B cell (primary cell): ENCODE measurements around the gene MIA3. TPM values are rescaled to one million over a fixed set of nuclear protein-coding genes. Genes with fewer than 3 reads are reported as not detected.

Experiments
- ATAC-seq: fragments of 200-7000 bp; cut with Tn5 transposase; one replicate; pipeline ENCODE4 v1.10.0; 2021; ENCODE audit warnings: low read depth, mild to moderate bottlenecking, moderate number of reproducible peaks, moderate library complexity
- CTCF ChIA-PET: fragments of 350-600 bp; sonication (Branson Sonifier 250); formaldehyde crosslinking; loops from one replicate; lab custom pipeline; 2021; ENCODE audit warnings: antibody characterized with exemption, inconsistent platforms; lab: Charles Lee
- POLR2A ChIA-PET: fragments of 350-600 bp; sonication (Branson Sonifier 250); formaldehyde crosslinking; loops from one replicate; lab custom pipeline; 2021; ENCODE audit warnings: antibody characterized with exemption; lab: Charles Lee
- DNase-seq: peaks from one replicate; pipeline ENCODE4 v3.0.0; 2013
- H2AFZ ChIP-seq: 2 replicates; pipeline ENCODE4 v1.6.1; 2012; ENCODE audit warnings: mild to moderate bottlenecking, low read depth, low read length; ENCODE audit not compliant: insufficient read depth, poor library complexity, severe bottlenecking
- H3K27ac ChIP-seq, 2 donors: 1 replicate in 1 of 2; 2 replicates in 1 of 2; pipeline ENCODE4 v1.5.1; 2012 to 2013; ENCODE audit warnings: low read length in 2 of 2, mild to moderate bottlenecking in 2 of 2, moderate library complexity in 1 of 2
- H3K27me3 ChIP-seq, 4 experiments: fragments of 200-600 bp in 1 of 4; sonication (generic) in 1 of 4; replicated peaks in 1 of 4; 1 replicate in 2 of 4; 2 replicates in 2 of 4; pipeline versions ENCODE4 v1.6.1 to v1.7.0; 2013 to 2016; ENCODE audit warnings: low read length in 3 of 4, mild to moderate bottlenecking in 2 of 4, mixed read lengths in 1 of 4, moderate library complexity in 1 of 4; ENCODE audit not compliant: insufficient read depth in 4 of 4, control insufficient read depth in 3 of 4; ENCODE audit errors: control extremely low read depth in 1 of 4
- H3K36me3 ChIP-seq, 2 experiments: replicated peaks in 1 of 2; 1 replicate in 1 of 2; 2 replicates in 1 of 2; pipeline versions ENCODE4 v1.6.1 to v1.7.1; 2013; ENCODE audit warnings: low read length in 1 of 2; ENCODE audit not compliant: insufficient read depth in 2 of 2, control insufficient read depth in 1 of 2; ENCODE audit errors: control extremely low read depth in 1 of 2, extremely low read depth in 1 of 2
- H3K4me1 ChIP-seq, 2 donors: fragments of 200-600 bp in 1 of 2; sonication (generic) in 1 of 2; 1 replicate in 1 of 2; 2 replicates in 1 of 2; pipeline versions ENCODE4 v1.5.1 to v1.6.1; 2013 to 2017; ENCODE audit warnings: low read length in 2 of 2; ENCODE audit not compliant: control insufficient read depth in 2 of 2, insufficient read depth in 2 of 2
- H3K4me2 ChIP-seq: replicated peaks from 2 replicates; pipeline ENCODE3; 2012; ENCODE audit warnings: mild to moderate bottlenecking, low read depth, low read length; ENCODE audit not compliant: poor library complexity, severe bottlenecking
- H3K4me3 ChIP-seq, 5 experiments: fragments of 200-600 bp in 1 of 5; sonication (generic) in 1 of 5; 1 replicate in 3 of 5; 2 replicates in 2 of 5; pipeline versions ENCODE4 v1.5.1 to v1.7.0; 2011 to 2016; ENCODE audit warnings: low read length in 4 of 5, mild to moderate bottlenecking in 4 of 5, low read depth in 2 of 5, control low read depth in 1 of 5, moderate library complexity in 1 of 5; ENCODE audit not compliant: insufficient read depth in 1 of 5; ENCODE audit errors: control extremely low read depth in 1 of 5, extremely low read depth in 1 of 5
- H3K79me2 ChIP-seq: fragments of 200-600 bp; sonication (generic); one replicate; pipeline ENCODE4 v1.6.0; 2016; ENCODE audit warnings: low read length; ENCODE audit not compliant: control insufficient read depth, insufficient read depth
- H3K9ac ChIP-seq: fragments of 200-600 bp; sonication (generic); 2 replicates; pipeline ENCODE4 v1.6.1; 2017; ENCODE audit warnings: mild to moderate bottlenecking, low read length, moderate library complexity
- H3K9me3 ChIP-seq, 3 donors: one replicate each; pipeline versions ENCODE4 v1.6.1 to v1.7.1; 2013; ENCODE audit warnings: low read length in 2 of 3; ENCODE audit not compliant: control insufficient read depth in 2 of 3, insufficient read depth in 1 of 3; ENCODE audit errors: control extremely low read depth in 1 of 3
- H4K20me1 ChIP-seq: 2 replicates; pipeline ENCODE4 v1.6.0; 2012; ENCODE audit warnings: mild to moderate bottlenecking, low read length; ENCODE audit not compliant: insufficient read depth, control insufficient read depth, poor library complexity, severe bottlenecking
- H3K27ac Mint-ChIP-seq: one replicate; pipeline ENCODE4 v1.8.0; 2021; ENCODE audit warnings: mixed read lengths
- H3K27me3 Mint-ChIP-seq: one replicate; pipeline ENCODE4 v1.8.0; 2021; ENCODE audit warnings: mixed read lengths
- H3K4me1 Mint-ChIP-seq: one replicate; pipeline ENCODE4 v1.8.0; 2021; ENCODE audit warnings: mixed read lengths
- H3K4me3 Mint-ChIP-seq: one replicate; pipeline ENCODE4 v1.8.0; 2021; ENCODE audit warnings: mixed read lengths
- H3K9me3 Mint-ChIP-seq: one replicate; pipeline ENCODE4 v1.8.0; 2022; ENCODE audit warnings: mixed read lengths; ENCODE audit not compliant: insufficient read depth
- EZH2 ChIP-seq: IDR thresholded peaks from 2 replicates; pipeline ENCODE4 v1.6.1; 2012; ENCODE audit warnings: borderline replicate concordance, low read depth, mild to moderate bottlenecking, moderate library complexity, low read length; ENCODE audit not compliant: insufficient read depth, poor library complexity, severe bottlenecking
- WGBS: methylation state at CpG from one replicate; pipeline ENCODE4 v1.1.5; 2013; ENCODE audit warnings: missing lambda C conversion rate; ENCODE audit not compliant: insufficient coverage; 5-methylcytosine and 5-hydroxymethylcytosine counted together
- intact Hi-C: fragments of 100-400 bp; cut with micrococcal nuclease; formaldehyde crosslinking; loops from one replicate; pipeline ENCODE4 v1.10.0; 2022
- polyA plus RNA-seq: library from polyadenylated mRNA; depleted of rRNA; stranded (reverse); fragments of >200 nt; gene quantifications from 2 replicates; pipeline ENCODE4 v1.2.3, GENCODE V29; 2012
- total RNA-seq, 2 donors: library from RNA; stranded (reverse); fragments of 120-200 nt in 1 of 2; gene quantifications; 1 replicate in 1 of 2; 2 replicates in 1 of 2; pipeline versions ENCODE4 v1.2.3 to v1.2.4, GENCODE V29; 2013 to 2022
- TF ChIP-seq, protein P1 (sequence below): fragments of 200-600 bp; IDR thresholded peaks from one replicate; pipeline ENCODE4 v1.8.0; 2022; ENCODE audit warnings: antibody characterized with exemption, mild to moderate bottlenecking

MIA3 gene
- total and polyA plus RNA-seq, 2 donors (not counting 1 experiment from before 2014, with no cell fraction given), result 69.2 to 109 TPM

GRCh38 chr1:222632749-222633148, 14.9 kb downstream of the MIA3 start:
- Histone ChIP-seq H3K36me3 (peaks cover 3 to 25% of the 10 kb centered on the region in 2 experiments), H3K9me3 (no peaks in the 10 kb centered on the region), H3K27me3 (no peaks in the 10 kb centered on the region), H3K27ac (no peak overlapping the region), H2AFZ (no peak overlapping the region), H4K20me1 (no peaks in the 10 kb centered on the region), H3K4me2 (no peak overlapping the region), H3K4me1 (peaks cover 12 to 15% of the 10 kb centered on the region in 2 donors), H3K4me3 (no peak overlapping the region), H3K79me2 (peaks cover 4% of the 10 kb centered on the region), H3K9ac (no peak overlapping the region)
- no peak for DNase-seq
- no peak overlapping the region for H3K27ac Mint-ChIP-seq
- TF ChIP-seq, protein P1, sequence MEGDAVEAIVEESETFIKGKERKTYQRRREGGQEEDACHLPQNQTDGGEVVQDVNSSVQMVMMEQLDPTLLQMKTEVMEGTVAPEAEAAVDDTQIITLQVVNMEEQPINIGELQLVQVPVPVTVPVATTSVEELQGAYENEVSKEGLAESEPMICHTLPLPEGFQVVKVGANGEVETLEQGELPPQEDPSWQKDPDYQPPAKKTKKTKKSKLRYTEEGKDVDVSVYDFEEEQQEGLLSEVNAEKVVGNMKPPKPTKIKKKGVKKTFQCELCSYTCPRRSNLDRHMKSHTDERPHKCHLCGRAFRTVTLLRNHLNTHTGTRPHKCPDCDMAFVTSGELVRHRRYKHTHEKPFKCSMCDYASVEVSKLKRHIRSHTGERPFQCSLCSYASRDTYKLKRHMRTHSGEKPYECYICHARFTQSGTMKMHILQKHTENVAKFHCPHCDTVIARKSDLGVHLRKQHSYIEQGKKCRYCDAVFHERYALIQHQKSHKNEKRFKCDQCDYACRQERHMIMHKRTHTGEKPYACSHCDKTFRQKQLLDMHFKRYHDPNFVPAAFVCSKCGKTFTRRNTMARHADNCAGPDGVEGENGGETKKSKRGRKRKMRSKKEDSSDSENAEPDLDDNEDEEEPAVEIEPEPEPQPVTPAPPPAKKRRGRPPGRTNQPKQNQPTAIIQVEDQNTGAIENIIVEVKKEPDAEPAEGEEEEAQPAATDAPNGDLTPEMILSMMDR, result no peak
- no peak for TF ChIP-seq EZH2
- CTCF ChIA-PET, result interaction anchor here (0.9 to 3.5 kb wide), 6 partner anchors 9 to 177 kb away, joined by 3 to 87 read pairs (median 20); partner anchors contain the start of genes MIA3 and TAF1A
- ATAC-seq, result no peak
- no peak overlapping the region for H3K4me3 Mint-ChIP-seq
- H3K9me3 Mint-ChIP-seq, result no peaks in the 10 kb centered on the region
- peaks cover 11% of the 10 kb centered on the region for H3K4me1 Mint-ChIP-seq
- POLR2A ChIA-PET, result no interaction called here
- intact Hi-C loops, result no loop called here
- no CpG with 5 or more reads among the region's 2 CpGs for WGBS
- no peaks in the 10 kb centered on the region for H3K27me3 Mint-ChIP-seq

- Histone ChIP-seq H3K36me3 (peaks cover 0 to 18% of the 10 kb centered on the region in 2 experiments), H2AFZ (no peak overlapping the region), H3K79me2 (peaks cover 4% of the 10 kb centered on the region), H4K20me1 (no peaks in the 10 kb centered on the region), H3K9me3 (no peaks in the 10 kb centered on the region), H3K4me1 (peaks cover 12 to 15% of the 10 kb centered on the region in 2 donors), H3K27me3 (no peaks in the 10 kb centered on the region), H3K4me2 (peak overlapping the region; percentile 46), H3K9ac (no peak overlapping the region), H3K4me3 (no peak overlapping the region), H3K27ac (peak overlapping the region in 1 of 2 donors; percentile 42)
- H3K4me1 Mint-ChIP-seq, result peaks cover 11% of the 10 kb centered on the region
- peak overlapping the region; percentile 61 for H3K27ac Mint-ChIP-seq
- CTCF ChIA-PET, result interaction anchor here (0.6 to 3.5 kb wide), 31 partner anchors 10 to 893 kb away, joined by 3 to 87 read pairs (median 4); partner anchors contain the start of genes AIDA, BROX, MIA3 and TAF1A
- peak; percentile 89 for DNase-seq
- intact Hi-C loops, result loop anchor here (1.0 to 2.0 kb wide), 3 partner anchors 9 to 169 kb away; partner anchors contain the start of gene MIA3
- H3K27me3 Mint-ChIP-seq, result no peaks in the 10 kb centered on the region
- H3K9me3 Mint-ChIP-seq, result no peaks in the 10 kb centered on the region
- TF ChIP-seq EZH2, result no peak
- TF ChIP-seq, protein P1, result peak; percentile 93
- no peak overlapping the region for H3K4me3 Mint-ChIP-seq
- POLR2A ChIA-PET, result interaction anchor here (0.5 to 1.6 kb wide), 3 partner anchors 10 to 1557 kb away, joined by 4 to 7 read pairs (median 4); partner anchors contain the start of gene MIA3
- WGBS, result 59% methylated on average over 4 of the region's 7 CpGs
- ATAC-seq, result peak; percentile 86
Observed at GRCh38 chr1:222634180-222635013, 16.5 kb downstream of the MIA3 start.
